ENCODE results near the gene NUMBL. TPM values are rescaled to one million over a fixed set of nuclear protein-coding genes. Genes with fewer than 3 reads are reported as not detected.
"Not testable (repeated sequence)": the region's sequence is repeated elsewhere in the genome, so short reads cannot be mapped to it uniquely, and the experiment has no call there.

NUMBL gene
- total and polyA plus RNA-seq, 2 of the 13 experiments (the other 11 are each of a cell fraction or from before 2014, with no cell fraction given), result 0.49 to 2.3 TPM

DNA sequence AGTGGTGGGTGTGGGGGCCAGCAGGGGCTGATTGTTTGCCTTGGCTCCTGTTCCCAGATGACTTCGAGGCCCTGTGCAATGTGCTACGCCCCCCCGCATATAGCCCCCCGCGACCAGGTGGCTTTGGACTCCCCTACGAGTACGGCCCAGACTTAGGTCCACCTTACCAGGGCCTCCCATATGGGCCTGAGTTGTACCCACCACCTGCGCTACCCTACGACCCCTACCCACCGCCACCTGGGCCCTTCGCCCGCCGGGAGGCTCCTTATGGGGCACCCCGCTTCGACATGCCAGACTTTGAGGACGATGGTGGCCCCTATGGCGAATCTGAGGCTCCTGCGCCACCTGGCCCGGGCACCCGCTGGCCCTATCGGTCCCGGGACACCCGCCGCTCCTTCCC is 63.5 kb downstream of the NUMBL start (continued):
- TF ChIP-seq NKX3-1 (CRISPR knock-in tag; IDR thresholded peaks at IDR 0.05), result no peak
- no peak for TF ChIP-seq NFE2L2 (IDR thresholded peaks at IDR 0.05; ENCODE audit: low read length)
- no peak for TF ChIP-seq HNRNPLL (IDR thresholded peaks at IDR 0.05; ENCODE audit: low read depth, low read length, poor library complexity, severe bottlenecking)
- TF ChIP-seq ZNF614 (CRISPR knock-in tag; IDR thresholded peaks at IDR 0.05; ENCODE audit: borderline replicate concordance), result no peak
- TF ChIP-seq, protein P1, sequence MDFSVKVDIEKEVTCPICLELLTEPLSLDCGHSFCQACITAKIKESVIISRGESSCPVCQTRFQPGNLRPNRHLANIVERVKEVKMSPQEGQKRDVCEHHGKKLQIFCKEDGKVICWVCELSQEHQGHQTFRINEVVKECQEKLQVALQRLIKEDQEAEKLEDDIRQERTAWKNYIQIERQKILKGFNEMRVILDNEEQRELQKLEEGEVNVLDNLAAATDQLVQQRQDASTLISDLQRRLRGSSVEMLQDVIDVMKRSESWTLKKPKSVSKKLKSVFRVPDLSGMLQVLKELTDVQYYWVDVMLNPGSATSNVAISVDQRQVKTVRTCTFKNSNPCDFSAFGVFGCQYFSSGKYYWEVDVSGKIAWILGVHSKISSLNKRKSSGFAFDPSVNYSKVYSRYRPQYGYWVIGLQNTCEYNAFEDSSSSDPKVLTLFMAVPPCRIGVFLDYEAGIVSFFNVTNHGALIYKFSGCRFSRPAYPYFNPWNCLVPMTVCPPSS (IDR thresholded peaks at IDR 0.05), result no peak
- no peak for TF ChIP-seq TEAD3 (CRISPR knock-in tag; optimal IDR thresholded peaks at IDR 0.05; ENCODE audit: borderline replicate concordance)
- no peak for TF ChIP-seq ZNF367 (CRISPR knock-in tag; IDR thresholded peaks at IDR 0.05; ENCODE audit: borderline replicate concordance)
- TF ChIP-seq, protein P2, sequence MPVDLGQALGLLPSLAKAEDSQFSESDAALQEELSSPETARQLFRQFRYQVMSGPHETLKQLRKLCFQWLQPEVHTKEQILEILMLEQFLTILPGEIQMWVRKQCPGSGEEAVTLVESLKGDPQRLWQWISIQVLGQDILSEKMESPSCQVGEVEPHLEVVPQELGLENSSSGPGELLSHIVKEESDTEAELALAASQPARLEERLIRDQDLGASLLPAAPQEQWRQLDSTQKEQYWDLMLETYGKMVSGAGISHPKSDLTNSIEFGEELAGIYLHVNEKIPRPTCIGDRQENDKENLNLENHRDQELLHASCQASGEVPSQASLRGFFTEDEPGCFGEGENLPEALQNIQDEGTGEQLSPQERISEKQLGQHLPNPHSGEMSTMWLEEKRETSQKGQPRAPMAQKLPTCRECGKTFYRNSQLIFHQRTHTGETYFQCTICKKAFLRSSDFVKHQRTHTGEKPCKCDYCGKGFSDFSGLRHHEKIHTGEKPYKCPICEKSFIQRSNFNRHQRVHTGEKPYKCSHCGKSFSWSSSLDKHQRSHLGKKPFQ (CRISPR knock-in tag; IDR thresholded peaks at IDR 0.05; ENCODE audit: insufficient replicate concordance), result no peak

DNA sequence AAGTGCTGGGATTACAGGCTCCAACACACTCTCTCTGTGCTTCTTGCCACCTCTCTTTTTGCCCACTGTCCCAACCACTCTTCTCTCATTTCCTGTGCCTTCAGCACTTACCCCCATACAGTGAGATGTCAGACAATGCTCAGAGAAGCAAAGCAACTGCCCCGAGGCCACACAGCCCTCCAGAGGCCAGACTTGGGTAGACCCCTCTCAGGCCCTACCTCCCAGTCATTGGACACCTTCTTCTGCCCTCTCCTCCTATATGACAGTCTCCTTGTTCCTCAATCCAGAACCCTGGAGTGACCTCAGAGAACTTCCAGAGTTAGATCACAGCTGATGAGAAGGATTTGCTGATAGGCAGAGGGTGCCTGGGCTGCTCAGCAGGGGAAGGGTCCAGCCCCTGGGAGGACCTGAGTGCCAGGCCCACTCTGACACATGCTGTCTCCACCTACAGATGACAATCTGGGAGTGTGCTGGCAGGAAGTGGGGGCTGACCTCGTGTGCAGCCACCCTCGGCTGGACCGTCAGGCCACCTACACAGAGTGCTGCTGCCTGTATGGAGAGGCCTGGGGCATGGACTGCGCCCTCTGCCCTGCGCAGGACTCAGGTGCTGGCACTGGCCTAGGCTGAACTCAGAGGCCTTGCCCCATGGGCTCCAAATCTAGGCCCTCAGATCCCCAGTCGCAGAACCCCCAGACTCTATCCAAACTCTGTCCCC is 64.9 kb downstream of the NUMBL start:
- Histone ChIP-seq H3K4me3 (replicated peaks in 1 of 3; ENCODE audit: insufficient read depth in 1 of 3, low read depth in 2 of 3, low read length in 3 of 3) (no peak overlapping the region), H3K79me2 (ENCODE audit: insufficient read depth, low read length) (no peaks in the 10 kb centered on the region), H3K4me2 (ENCODE audit: low read depth, low read length) (no peak overlapping the region), H4K20me1 (ENCODE audit: insufficient read depth, low read length) (no peaks in the 10 kb centered on the region), H3K9ac (ENCODE audit: insufficient read depth, low read depth, low read length) (no peak overlapping the region), H3K9me3 (ENCODE audit: low read length) (no peaks in the 10 kb centered on the region), H3K4me1 (ENCODE audit: insufficient read depth, low read length) (peaks cover 6% of the 10 kb centered on the region; the same call in 1 of the 2 replicates), H3K36me3 (replicated peaks in 1 of 2; ENCODE audit: control insufficient read depth in 1 of 2, insufficient read depth in 2 of 2, low read length in 2 of 2) (no peaks in the 10 kb centered on the region), H3K27ac (ENCODE audit: extremely low read length, insufficient read depth, low read length) (no peak overlapping the region), H2AFZ (ENCODE audit: low read length) (no peak overlapping the region), H3K27me3 (ENCODE audit: control insufficient read depth in 1 of 2, insufficient read depth in 2 of 2, low read length in 2 of 2) (peaks cover 1 to 3% of the 10 kb centered on the region in 2 experiments; a peak in 3 of 5 replicates)
- intact Hi-C loops (cut with micrococcal nuclease; ENCODE audit: unreplicated experiment) (no loop called here), in situ Hi-C loops (cut with HindIII; ENCODE audit: extremely low pct_ligation_motif_present, low pct_unique_long_range_greater_than_20kb) (no loop called here)
- 61% methylated on average over 2 of the region's 7 CpGs for WGBS (ENCODE audit: low lambda C conversion rate)
- no peak for ATAC-seq
- BruUV-seq (replicated peaks), result no TSS peak
- DNase-seq (ENCODE audit: low spot score), result no peak
- TF ChIP-seq ZFX (CRISPR knock-in tag; IDR thresholded peaks at IDR 0.05; ENCODE audit: low read depth) (no peak), ZNF768 (CRISPR knock-in tag; IDR thresholded peaks at IDR 0.05) (peak; percentile 55; the same call in 1 of the 2 replicates)
- ChIA-PET CTCF (ENCODE audit: low intra/inter-chr PET ratio, low total read pairs) (interaction anchor here (1.6 kb wide), 1 partner anchor 9 kb away, joined by 3 read pairs; no protein-coding TSS in a partner anchor), POLR2A (no interaction called here)
- no peak for FAIRE-seq

DNA sequence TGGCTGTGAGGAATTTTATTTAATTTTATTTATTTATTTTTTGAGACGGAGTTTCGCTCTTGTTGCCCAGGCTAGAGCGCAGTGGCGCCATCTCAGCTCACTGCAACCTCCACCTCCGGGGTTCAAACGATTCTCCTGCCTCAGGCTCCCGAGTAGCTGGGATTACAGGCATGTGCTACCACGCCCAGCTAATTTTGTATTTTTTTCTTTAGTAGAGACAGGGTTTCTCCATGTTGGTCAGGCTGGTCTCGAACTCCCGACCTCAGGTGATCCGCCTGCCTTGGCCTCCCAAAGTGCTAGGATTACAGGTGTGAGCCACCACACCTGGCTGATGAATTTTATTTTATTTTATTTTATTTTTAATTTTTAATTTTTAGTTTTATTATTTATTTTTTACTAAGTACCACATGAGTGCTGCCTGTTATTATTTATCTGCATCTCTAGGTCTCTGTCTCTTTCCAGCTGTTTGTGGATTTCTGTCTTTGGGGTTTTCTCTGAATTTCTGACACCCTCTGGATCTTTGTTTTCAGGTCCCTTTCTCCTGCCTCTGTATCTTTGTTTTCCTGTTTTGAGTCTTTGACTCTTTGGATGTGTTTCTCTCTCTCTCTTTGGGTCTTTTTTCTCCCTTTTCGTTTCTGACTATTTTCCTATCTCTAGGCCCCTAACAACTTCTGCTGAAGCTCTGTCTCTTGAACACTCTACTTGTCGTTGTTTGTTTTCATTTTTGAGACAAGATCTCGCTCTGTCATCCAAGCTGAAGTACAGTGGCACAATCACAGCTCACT is 65.9 kb downstream of the NUMBL start:
- H3K4me2 ChIP-seq (ENCODE audit: low read depth, low read length); H3K36me3 ChIP-seq (replicated peaks in 1 of 2; ENCODE audit: control insufficient read depth in 1 of 2, insufficient read depth in 2 of 2, low read length in 2 of 2); ATAC-seq; POLR2A ChIA-PET; intact Hi-C loops (cut with micrococcal nuclease; ENCODE audit: unreplicated experiment); BruUV-seq (replicated peaks); H3K4me3 ChIP-seq (replicated peaks in 1 of 3; ENCODE audit: insufficient read depth in 1 of 3, low read depth in 2 of 3, low read length in 3 of 3); H3K27me3 ChIP-seq (ENCODE audit: control insufficient read depth in 1 of 2, insufficient read depth in 2 of 2, low read length in 2 of 2); H2AFZ ChIP-seq (ENCODE audit: low read length); FAIRE-seq; H3K9ac ChIP-seq (ENCODE audit: insufficient read depth, low read depth, low read length); H3K27ac ChIP-seq (ENCODE audit: extremely low read length, insufficient read depth, low read length); in situ Hi-C loops (cut with HindIII; ENCODE audit: extremely low pct_ligation_motif_present, low pct_unique_long_range_greater_than_20kb); H3K9me3 ChIP-seq (ENCODE audit: low read length); H4K20me1 ChIP-seq (ENCODE audit: insufficient read depth, low read length); H3K79me2 ChIP-seq (ENCODE audit: insufficient read depth, low read length); H3K4me1 ChIP-seq (ENCODE audit: insufficient read depth, low read length); DNase-seq (ENCODE audit: low spot score): not testable (repeated sequence)
- CTCF ChIA-PET (ENCODE audit: low intra/inter-chr PET ratio, low total read pairs), result interaction anchor here (1.6 kb wide), 1 partner anchor 10 kb away, joined by 3 read pairs; no protein-coding TSS in a partner anchor
- 67% methylated on average over 14 of the region's 14 CpGs for WGBS (ENCODE audit: low lambda C conversion rate)

Measured in HepG2 (cell line).